Measurements from ENCODE around the gene PLEKHH3.
"Not testable (repeated sequence)": the region's sequence is repeated elsewhere in the genome, so short reads cannot be mapped to it uniquely, and the experiment has no call there.

The PLEKHH3 gene

DNA sequence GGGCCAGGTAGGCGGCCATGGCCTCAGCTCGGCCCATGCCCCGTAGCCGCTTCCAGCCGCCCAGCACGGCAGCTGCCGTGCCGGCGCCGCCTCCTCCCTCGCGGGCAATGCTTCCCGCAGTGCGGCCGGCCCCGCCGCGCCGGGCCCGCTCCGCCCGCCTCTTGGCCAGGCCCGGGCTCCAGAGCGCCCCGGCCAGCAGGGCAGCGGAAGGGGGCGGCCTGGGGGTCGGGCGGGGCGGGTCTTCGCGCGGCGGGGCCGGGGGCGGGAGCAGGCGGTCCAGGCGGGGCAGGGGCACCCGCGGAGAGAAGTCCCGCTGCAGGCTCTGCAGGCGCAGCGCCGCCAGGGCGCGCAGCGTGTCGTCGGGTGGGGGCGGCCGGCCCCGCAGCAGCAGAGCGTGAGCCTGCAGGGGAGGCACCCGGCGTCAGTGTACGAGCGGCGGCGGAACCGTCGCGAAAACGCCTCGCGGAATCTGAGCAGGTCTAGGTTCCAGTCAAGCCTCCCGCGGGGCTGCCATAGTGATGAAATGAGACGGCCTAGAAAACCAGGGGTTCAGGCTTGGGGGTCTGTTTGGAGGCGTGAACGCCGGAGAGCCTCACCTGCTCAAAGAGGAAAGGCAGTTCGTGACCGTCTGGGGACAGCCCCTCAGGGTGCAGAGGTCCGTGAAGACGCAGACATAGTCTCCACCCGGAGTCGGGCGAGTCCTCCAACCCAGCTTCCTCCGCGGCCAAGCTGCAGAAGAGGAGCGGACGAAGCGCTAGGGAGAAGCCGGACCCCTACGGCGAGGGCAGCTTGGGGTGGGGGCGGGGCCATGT lies 6.6 kb downstream of the PLEKHH3 start:
- DNase-seq, result peak; percentile 52

DNA sequence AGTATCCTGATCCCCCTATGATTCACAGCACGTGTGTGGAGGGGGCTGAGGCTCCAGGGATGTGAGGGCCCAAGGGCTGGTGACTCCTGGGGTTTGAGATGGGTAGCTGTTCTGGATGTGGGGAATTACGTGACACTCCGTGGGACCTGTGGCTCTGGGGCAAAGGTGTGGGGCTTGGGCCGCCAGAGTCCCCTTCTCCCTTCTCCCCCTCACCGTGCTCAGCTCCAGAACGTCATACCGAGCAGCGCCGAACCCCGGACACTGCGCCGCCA lies 7.2 kb downstream of the PLEKHH3 start:
- DNase-seq, result no peak

DNA sequence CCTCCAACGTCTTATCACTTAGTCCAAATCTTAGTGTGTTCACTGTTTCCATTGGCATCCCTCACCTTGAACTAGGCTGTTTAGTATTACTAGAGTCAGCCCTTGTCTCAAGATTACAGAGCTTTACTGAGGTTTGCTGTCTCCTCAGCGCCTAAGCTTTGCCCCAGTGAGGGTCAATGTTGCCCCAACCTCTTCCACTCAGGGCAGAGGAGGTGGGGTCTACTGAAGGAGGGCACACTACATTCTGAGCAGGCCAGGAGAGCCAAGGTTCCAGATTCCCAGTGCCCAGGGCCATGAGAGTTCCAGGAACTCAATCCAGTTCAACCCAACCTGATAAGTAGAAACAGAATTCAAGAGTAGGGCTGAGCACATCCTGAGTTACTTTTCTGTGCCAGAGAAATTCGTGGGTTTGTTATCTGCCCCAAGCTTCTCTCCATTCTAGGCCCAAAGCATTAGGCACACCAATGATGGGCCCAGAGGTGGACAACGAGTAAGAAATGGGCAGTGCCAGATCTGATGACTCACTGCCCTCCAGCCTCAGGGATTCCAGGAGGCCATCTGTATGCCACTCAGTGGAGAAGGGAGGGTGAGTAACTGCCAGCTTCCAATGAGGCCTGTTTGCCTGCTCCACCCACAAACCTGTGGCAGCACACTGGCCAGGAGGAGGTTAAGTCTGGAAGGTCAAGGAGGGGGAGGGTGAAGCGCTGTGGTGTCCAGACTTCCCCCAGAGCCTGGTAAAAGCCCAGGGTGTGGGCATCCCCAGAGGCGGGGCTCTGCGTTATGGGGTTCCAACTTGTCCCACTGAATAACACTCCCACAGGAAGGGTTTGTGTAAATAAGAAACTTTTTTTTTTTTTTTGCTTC lies 9.5 kb downstream of the PLEKHH3 start:
- no peak for DNase-seq

DNA sequence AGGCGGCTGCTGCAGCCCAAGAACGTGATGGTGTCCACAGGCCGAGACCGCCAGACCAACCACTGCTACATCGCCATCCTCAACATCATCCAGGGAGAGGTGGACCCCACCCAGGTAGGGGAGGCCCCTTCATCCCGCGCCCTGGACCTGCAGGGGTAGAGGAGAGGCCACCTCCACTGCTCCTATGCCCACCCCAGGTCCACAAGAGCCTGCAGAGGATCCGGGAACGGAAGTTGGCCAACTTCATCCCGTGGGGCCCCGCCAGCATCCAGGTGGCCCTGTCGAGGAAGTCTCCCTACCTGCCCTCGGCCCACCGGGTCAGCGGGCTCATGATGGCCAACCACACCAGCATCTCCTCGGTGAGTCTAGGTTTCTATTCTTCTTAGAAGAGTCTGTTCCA lies 10.7 kb downstream of the PLEKHH3 start:
- DNase-seq, result not testable (repeated sequence)

DNA sequence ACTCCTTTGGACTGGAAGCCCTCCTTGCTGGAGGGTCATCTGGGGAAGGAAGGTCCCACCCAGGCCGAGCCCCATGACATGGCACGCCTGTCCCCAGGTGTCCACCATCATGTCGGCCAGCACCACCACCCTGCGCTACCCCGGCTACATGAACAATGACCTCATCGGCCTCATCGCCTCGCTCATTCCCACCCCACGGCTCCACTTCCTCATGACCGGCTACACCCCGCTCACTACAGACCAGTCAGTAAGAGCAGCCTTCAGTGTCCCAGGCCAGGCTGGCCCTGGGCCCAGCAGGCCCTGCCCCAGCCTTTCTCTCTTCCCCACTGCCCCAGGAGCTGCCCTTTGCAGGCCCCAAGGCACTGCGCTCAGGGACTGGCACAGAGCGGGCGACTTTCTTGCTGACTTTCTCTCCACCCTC lies 11.2 kb downstream of the PLEKHH3 start:
- DNase-seq, result no peak

DNA sequence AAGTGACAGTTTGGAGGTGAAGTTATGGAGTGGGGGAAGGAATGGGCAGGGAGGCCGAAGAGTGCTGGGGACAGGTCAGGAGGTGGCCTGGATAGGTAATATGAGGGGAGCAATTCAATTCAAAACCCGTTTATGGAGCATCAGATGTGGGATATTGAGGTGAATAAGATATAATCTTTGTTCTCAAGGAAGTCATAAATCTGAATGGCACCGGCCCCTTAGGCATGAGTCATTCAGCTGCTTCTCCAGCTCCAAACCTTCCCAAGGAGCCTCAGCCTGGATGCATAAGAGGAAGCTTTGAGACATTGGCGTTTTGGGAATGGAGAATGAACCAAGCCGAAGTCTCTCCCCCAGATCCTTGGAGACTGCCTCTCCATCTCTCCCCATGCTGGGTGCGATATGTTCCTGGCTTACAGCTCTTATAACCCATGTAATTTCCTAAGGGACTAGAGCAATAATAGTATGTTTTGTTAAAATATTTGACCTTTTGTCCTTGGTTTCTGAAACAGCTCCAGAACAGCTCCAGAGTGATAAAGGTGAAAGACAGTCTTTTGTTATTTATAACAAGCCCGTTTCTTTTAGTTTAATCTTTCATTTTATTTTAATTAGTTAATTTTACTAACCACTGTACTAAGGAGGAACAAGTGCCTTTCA lies 16.0 kb downstream of the PLEKHH3 start:
- no peak for DNase-seq

DNA sequence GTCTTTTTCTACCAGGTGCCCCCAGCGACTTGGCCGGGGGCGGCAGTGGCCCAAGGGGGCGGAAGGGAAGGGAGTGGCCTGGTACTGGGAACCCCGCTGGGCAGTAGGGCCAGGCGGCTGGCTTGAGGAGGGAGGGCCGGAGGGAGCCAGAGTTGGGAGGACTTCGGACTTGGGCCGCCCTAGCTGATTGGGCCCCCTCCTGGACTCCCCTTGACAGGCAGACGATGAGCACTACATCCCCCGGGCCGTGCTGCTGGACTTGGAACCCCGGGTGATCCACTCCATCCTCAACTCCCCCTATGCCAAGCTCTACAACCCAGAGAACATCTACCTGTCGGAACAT lies 16.9 kb downstream of the PLEKHH3 start:
- not testable (repeated sequence) for DNase-seq

DNA sequence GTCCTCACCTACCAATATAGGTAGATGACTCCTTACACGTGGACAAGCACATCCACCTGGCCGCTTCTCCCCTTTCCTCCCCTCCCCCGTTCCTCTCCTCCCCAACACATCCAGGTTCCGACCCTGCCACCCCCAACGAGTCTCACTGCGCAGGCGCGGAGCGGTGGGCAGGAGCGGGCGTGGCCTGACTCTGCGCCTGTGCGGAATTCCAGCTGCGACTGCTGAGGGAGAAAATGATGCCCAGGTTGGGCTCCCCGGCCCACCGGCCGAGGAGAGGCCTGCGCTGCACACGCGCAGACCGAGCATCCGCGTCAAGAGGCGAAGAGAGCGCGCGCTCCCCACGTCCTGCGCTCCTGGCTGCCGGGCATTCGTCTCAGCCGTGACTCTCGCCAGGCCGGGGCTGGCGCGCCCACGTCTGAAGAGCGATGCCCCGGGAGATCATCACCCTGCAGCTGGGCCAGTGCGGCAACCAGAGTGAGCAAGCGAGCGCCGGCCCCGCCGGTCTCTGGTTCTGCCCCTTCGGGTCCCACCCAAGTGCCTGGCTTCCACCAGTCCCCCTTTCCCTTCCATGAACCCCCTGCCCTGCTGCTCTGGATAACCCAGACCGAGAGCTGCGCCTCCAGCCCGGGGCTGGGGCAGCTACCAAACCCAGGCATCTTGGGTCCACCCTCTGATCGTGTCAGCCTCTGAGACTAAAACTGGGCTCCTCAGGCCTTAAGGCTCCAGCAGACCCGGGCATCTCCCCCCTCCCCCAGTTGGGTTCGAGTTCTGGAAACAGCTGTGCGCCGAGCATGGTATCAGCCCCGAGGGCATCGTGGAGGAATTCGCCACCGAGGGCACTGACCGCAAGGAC lies 17.5 kb downstream of the PLEKHH3 start, which contains the start of gene TUBG2:
TSS of gene TUBG2 (plus strand) at position 206 of the 853 bp plus-strand sequence. CDS start at position 426, 220 bp downstream.
- DNase-seq, result peak; percentile 82

DNA sequence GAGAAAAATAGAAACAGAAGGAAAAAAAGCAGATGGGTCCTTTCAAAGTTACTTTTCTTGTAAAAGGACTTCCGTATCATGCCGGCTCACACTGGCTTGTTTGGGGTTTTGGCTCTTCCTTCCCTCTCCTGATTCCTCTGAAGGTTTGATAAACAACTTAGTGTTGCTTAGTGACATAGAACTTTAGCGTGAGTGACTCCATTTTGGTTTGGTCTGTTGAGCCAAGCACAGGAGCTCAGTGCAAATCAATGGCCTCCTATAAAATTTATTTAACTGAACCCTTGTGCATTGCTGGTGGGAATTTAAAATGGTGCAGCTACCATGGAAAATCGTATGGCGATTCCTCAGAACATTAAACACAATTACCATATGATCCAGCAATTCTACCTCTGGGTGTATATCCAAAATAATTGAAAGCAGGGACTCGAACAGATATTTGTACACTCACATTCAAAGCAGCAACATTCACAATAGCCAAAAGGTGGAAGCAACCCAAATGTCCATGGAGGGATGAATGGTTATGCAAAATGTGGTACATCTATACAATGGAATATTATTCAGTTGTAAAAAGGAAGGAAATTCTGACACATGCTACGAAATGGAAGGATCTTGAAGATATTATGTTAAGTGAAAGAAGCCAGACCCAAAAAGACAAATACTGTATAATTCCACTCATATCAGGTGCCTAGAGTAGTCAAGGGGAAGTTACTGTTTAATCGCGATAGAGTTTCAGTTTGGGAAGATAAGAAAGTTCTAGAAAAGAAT lies 18.8 kb downstream of the PLEKHH3 start:
- DNase-seq, result no peak

DNA sequence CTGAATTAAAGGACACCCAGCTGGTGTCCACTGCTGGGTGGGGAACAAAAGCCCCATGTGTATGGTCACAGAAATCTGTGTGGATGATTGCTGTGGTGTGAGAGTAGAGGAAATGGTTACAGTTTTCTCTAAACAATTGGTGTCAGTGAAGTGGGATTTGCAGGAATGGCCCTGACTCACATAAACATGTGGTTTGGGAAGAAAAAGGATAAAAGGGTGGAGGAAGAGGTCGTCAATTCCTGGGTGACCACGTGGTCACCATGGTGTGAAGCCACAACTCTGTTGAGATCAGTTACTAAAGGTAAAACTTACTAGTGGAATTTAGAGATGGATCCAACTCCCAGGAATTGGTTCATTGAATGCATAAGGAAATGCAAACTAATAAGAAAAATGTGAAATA lies 21.3 kb downstream of the PLEKHH3 start:
- no peak for DNase-seq

DNA sequence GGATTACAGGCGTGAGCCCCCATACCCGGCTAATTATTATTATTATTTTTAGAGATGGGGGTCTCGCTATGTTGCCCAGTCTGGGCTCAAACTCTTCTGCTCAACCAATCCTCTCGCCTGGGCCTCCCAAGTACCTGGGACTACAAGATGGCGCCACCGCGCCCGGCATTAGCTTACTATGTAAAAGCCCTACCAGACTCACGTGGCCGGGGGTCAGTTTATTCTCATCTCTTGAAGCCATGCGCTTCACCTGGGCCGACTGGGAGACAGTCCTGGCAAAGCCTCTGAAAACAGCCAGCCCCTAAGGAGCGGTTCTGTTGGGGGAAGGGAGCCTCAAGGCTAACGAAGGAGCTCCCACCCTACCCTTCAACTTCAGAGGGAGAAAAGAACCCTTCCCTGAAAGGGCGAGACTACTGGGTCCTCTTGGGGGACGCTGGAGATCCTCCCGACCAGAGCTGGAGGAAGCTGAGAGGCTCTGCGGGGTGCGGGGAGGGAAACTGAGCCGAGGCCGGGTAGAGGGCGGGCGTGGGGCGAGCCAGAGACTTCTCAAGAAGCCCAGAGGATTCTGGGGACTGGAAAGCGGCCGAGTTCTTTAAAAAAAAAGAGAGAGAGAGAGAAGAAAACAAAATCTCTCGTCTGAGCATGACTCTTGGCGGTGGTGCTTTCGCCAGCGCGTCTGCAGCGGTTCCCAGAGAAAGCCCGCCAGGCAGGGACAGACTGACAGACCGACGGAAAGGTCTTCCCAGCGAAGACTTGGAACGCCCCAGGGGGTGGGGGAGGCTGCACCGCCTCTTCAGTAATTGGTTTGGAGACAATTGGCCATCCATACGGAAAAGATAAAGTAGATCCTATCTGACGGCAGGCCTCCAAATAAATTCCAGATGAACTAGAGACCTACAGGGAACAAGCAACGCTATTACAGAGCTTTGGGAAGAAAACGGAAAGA lies 23.3 kb downstream of the PLEKHH3 start:
- no peak for DNase-seq

DNA sequence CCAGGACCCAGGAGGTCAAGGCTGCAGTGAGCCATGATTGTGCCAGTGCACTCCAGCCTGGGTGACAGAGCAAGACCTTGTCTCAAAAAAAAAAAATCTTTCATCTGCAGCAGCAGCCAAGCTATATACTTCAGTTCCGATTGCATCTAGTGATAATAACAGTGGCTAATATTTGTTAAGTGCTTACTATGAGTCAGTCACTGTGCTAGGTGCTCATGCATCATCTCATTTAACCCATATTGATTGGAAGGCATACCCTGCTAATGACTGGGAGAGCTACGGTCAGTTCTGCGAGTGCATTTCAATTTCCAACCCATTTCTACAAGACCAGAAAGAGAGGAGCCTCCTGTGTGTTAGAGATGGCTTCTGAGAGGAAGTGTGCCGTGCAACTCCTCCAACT lies 25.4 kb downstream of the PLEKHH3 start:
- DNase-seq, result no peak

DNA sequence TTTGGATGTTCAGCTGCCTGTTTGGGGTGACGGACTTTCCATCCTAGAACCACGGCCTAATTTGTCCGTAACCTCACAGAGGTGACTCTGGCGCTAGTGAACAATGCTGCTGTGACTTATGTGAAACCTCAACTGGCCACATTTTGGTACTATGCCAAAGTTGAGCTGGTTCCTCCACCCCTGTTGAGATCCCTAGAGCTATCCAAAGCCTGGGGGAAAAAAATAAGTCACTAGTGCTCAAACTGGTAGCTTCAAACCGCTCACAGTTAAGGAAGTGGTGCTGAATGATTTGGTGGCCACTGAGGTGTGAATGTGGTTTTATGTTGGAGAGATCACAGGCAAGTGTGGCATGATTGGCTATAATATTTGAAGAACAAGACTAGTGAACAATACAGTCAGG lies 29.0 kb downstream of the PLEKHH3 start:
- no peak for DNase-seq

DNA sequence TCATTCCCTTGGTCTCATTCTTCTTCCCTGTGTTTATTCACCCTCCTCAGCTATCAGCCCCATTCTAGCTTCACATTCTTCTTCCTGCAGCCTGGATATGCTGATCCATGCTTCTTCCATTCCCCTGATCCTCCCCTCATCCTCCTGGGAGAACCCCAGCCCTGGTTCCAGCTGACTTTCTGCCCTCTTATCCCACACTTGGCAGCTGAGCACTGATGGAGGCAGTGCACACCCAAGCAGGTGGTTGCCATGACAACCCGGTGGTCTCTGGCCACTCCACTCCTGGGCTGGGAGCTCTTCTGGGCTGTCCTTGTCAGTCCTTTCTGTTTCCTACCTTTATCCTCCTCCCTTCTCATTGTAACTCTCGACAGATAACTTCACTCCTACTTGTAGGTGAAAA lies 34.5 kb downstream of the PLEKHH3 start:
- DNase-seq, result no peak

DNA sequence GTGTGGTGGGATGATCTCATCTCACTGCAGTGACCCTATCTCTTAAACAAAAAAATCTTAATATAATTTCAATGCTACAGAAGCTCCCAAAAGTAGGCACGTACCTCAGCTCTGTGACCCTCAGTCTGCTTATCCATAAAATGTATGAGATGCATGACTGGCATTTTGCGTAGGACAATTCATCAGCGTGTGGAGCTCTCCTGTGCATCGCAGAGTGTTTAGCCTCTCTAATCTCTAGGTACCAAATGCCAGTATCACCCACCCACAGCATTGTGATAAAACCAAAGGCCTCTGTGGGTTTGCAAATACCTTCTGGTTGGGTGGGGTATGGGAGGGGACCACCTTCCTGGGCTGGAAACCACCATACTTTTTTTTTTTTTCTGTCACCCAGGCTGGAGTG lies 36.7 kb downstream of the PLEKHH3 start:
- no peak for DNase-seq

DNA sequence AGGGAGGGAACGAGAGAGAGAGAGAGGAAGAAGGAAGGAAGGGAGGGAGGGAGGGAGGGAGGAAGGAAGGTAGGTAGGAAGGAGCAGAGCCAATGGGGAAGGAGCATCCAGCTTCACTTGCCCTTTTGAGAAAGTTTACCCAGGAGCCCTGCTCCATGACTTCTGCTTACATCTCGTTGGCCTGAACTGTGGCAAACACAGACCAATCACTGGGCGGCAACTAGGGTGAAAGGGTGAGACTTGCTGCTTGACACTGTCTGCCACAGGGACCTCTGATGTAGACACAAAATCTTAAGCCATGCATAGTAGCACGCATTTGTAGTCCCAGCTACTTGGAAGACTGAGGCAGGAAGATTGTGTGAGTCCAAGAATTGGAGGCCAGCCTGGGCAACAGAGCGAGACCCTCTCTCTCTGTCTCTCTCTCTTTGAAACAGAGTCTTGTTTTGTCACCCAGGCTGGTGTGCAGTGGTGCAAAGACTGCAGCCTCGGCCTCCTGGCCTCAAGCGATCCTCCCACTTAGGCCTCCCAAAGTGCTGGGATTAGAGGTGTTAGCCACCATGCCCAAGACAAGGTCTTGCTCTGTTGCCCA lies 37.2 kb downstream of the PLEKHH3 start:
- DNase-seq, result no peak

DNA sequence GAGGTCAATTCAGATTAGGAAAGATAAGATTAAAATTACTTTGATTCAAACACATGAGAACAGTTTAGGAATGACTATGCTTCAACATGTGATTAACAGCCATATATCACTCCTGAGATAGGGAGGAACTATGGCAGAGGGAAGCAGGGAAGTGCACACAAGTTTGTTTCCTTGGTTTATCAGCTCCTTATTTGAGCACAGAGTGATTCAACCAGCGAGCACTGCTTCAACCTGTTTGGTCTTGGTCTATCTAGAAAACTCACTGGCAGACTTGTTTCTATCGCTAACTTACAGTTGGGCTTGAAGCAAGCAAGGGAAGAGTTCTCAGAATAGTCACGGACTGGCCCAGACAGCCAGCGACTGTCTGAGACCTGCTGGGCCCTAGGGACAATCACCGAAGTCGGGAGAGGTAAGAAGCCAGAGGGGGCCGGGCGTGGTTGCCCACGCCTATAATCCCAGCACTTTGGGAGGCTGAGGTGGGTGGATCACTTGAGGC lies 43.8 kb downstream of the PLEKHH3 start:
- DNase-seq, result no peak

DNA sequence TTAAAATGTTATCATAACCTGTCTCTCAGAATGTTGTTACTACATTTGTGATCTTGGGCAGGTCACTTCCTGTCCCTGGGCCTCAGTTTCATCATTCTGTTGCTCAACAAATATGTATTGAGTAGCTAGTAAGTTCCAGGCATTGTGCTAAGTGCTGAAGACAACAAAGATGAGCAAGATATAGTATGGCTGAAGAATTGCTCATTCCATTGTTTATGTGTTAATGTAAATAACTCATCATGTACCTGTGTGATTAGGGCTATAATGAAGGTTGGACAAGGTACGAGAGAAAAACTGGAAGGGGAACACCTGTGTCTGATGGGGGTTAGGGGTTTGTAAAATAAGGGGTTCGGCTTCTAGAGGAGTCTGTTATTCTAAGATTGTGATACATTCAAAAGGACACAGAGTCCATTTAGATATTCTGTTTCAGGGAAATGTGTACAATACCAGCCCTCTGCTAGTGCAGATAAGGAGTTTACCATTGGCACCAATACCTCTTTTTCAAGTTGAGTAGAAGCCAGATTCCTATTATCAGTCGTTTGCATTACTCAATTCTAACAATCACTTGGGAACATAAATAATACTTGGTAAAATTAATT lies 47.3 kb downstream of the PLEKHH3 start:
- DNase-seq, result no peak

DNA sequence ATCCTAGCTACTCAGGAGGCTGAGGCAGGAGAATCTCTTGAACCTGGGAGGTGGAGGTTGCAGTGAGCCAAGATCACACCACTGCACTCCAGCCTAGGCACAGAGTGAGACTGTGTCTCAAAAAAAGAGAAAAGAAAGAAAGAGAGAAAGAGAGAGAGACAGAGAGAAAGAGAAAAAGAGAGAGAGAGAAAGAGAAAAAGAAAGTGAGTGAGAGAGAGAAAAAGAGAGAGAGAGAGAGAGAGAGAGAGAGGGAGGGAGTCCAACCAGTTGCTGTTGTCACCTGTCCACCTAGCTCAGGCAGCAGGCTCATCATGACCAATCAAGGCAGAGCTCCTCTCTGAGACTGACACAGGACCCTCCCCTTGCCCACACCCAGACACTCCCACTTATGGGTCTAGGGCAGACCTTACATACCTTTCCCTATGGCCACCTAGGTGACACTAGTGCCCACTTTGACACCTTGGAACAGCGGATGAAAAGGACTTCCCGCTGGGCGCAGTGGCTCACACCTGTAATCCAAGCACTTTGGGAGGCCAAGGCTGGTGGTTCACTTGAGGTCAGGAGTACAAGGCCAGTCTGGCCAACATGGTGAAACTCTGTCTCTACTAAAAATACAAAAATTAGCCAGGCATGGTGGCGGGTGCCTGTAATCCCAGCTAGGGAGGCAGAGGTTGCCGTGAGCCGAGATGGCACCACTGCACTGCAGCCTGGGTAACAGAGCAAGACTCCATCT lies 49.6 kb downstream of the PLEKHH3 start:
- not testable (repeated sequence) for DNase-seq
